ENCODE measurements around the gene IGSF11. TPM values are rescaled to one million over a fixed set of nuclear protein-coding genes. Genes with fewer than 3 reads are reported as not detected.

Gene IGSF11
- total and polyA plus RNA-seq, 9 of the 15 experiments (the other 6 are each of a cell fraction or from before 2014, with no cell fraction given): 1.2 to 2.8 (median 1.7) TPM

- ChIA-PET POLR2A (no interaction called here), CTCF (ENCODE audit: low intra/inter-chr PET ratio) (no interaction called here)
- intact Hi-C loops (cut with micrococcal nuclease): no loop called here
- Histone ChIP-seq H3K4me2 (ENCODE audit: insufficient read depth, low read length) (no peak overlapping the region), H3K4me3 (no peak overlapping the region), H3K9me3 (replicated peaks; ENCODE audit: control insufficient read depth, insufficient read depth, low read depth, low read length) (no peaks in the 10 kb centered on the region), H3K9ac (ENCODE audit: insufficient read depth in 1 of 2, low read depth in 2 of 2, low read length in 2 of 2) (no peak overlapping the region), H4K20me1 (replicated peaks; ENCODE audit: control insufficient read depth, insufficient read depth, low read length) (no peaks in the 10 kb centered on the region), H3K9me1 (ENCODE audit: control insufficient read depth, insufficient read depth, low read length) (no peaks in the 10 kb centered on the region), H3K27me3 (ENCODE audit: control insufficient read depth in 2 of 2, insufficient read depth in 2 of 2, low read length in 2 of 2) (no peaks in the 10 kb centered on the region), H3K27ac (ENCODE audit: extremely low read depth, low read depth, low read length) (no peak overlapping the region), H3K79me2 (ENCODE audit: control insufficient read depth, insufficient read depth, low read length) (no peaks in the 10 kb centered on the region), H3K36me3 (ENCODE audit: control insufficient read depth, insufficient read depth, low read length) (no peaks in the 10 kb centered on the region), H3K4me1 (replicated peaks in 1 of 2; ENCODE audit: control insufficient read depth in 2 of 2, insufficient read depth in 2 of 2, low read length in 2 of 2) (peaks cover 0 to 11% of the 10 kb centered on the region in 2 experiments; a peak in 3 of 5 replicates), H2AFZ (ENCODE audit: low read depth, low read length) (no peak overlapping the region)
- ATAC-seq (0 out of 3 replicates have a peak, but pooled peaks have one; percentile 50), DNase-seq (ENCODE audit: extremely low read depth in 1 of 4, low spot score in 3 of 4) (no peak), FAIRE-seq (no peak)
- no TSS peak for BruUV-seq (replicated peaks)
- in situ Hi-C loops (cut with MboI): no loop called here
- WGBS (ENCODE audit: insufficient coverage, low coverage, missing lambda C conversion rate): 100% methylated on average over 2 of the region's 2 CpGs
- TF ChIP-seq ATF3 (IDR thresholded peaks at IDR 0.05) (peak; percentile 44; the same call in 1 of the 2 replicates), ATF3 (CRISPR knock-in tag; conservative IDR thresholded peaks at IDR 0.05) (no peak), CHCHD3 (CRISPR knock-in tag; IDR thresholded peaks at IDR 0.05) (no peak), SMAD4 (CRISPR knock-in tag; conservative IDR thresholded peaks at IDR 0.05) (no peak), EP300 (IDR thresholded peaks at IDR 0.05; ENCODE audit: low read length) (peak; percentile 11; the same call in 1 of the 2 replicates), KDM2B (CRISPR knock-in tag; IDR thresholded peaks at IDR 0.05) (no peak), GTF2B (IDR thresholded peaks at IDR 0.05; ENCODE audit: extremely low read depth, insufficient read length) (no peak), ZNF609 (CRISPR knock-in tag; IDR thresholded peaks at IDR 0.05; ENCODE audit: borderline replicate concordance) (no peak), POLR2AphosphoS2 (IDR thresholded peaks at IDR 0.05; ENCODE audit: low read length) (no peak), NFE2 (IDR thresholded peaks at IDR 0.05; ENCODE audit: low read depth) (no peak), ZNF143 (CRISPR knock-in tag; IDR thresholded peaks at IDR 0.05) (no peak), DMBX1 (CRISPR knock-in tag; IDR thresholded peaks at IDR 0.05; ENCODE audit: borderline replicate concordance) (0 out of 2 replicates have a peak, but pooled peaks have one; percentile 50), CTBP1 (IDR thresholded peaks at IDR 0.05; ENCODE audit: borderline replicate concordance) (no peak), E2F8 (IDR thresholded peaks at IDR 0.05; ENCODE audit: low read depth, partially characterized antibody) (no peak)
Observed at GRCh38 chr3:118931996-118932395, 102.7 kb downstream of the IGSF11 start.
